Putamen (tissue), 1 donor: Measurements from ENCODE around the gene TTC7B.

Experiments used
- DNase-seq: peaks from one replicate; pipeline ENCODE4 v3.0.0-alpha.2; 2016; ENCODE audit warnings: low spot score

The TTC7B gene

DNA sequence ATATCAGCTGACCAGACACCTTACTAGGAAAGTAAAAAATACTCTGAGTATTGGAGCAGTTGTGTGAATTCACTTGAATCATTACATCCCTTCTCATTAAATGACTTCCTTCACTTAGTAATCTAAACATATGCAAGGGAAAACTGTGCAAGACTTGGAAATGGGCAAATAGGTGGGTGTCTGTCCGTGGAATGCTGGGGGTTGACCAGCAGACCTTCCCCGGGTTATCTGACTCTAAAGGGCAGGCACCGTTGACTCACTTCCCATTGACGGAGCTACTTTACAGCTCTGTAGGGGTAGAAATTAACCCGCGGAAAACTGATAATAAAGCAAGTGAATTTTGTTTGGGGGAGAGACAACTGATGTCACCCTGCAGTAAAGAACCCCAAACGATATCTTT is 199.3 kb downstream of the TTC7B start:
- no peak for DNase-seq

- no peak for DNase-seq
These were observed 199.9 kb downstream of the TTC7B start for GRCh38 chr14:90616313-90616712.

GRCh38 chr14:90615517-90616060 is 200.6 kb downstream of the TTC7B start:
- DNase-seq: no peak

DNA sequence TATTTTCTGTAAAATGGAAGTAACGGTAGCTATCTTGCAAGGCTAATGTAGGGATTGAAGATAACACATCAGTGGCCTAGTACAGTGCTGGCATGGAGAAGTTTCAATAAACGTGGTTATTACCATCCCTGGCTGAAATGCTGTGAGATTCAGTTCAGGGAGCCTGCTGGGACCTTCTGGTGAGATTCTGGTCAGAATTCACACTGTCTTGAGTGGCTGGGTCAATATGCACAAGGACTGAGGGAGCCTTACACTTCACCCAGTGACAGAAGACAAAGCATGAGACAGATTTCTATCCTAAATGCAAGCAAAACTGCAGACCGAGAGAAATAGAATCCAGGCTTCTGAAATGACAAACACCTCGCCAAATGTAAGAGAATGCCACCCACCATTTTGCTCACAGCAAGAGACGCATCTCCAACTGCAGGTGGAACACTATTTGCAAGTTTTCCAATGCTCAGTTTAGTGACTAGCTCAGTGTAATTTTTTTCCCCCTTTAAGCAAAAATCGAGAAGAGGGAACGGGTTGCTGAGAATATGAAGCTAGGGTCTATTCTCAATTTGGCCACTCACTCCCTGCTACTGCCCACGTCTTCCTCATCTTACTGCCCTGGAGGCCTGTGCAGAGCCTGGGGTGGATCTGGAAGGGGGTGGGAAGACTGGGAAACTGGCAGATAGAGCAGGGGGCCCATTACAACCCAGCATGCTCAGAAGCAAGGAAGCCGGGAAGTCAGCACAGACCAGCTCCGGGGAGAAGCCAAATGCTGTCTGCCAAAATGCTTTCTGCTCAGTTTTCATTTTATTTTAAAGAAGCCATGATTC is 201.3 kb downstream of the TTC7B start:
- DNase-seq: no peak

DNA sequence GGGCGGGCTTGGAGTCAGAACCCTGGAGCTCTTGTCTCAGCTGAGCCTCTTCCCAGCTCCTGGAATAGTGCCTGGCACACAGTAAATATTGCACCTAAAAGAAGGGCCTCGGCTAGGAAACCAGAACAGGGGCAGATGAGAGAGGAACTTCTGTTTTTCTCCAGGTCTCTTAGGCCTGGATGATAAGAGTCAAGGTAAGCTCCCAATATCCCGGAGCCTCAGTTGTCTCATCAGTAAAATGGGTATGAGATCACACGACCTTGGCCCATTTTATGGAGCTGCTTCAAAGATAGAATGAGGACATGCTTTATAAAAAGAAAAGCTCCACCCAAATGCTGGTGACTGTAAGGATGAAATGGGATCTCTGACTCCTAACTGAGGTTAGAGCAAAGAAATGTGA is 202.2 kb downstream of the TTC7B start:
- no peak for DNase-seq

GRCh38 chr14:90613453-90613852 is 202.8 kb downstream of the TTC7B start:
- DNase-seq: no peak

- DNase-seq: no peak
These were observed 203.4 kb downstream of the TTC7B start for GRCh38 chr14:90612801-90613200.

- no peak for DNase-seq
These were observed 204.3 kb downstream of the TTC7B start for GRCh38 chr14:90611936-90612335.

GRCh38 chr14:90611501-90611900 is 204.7 kb downstream of the TTC7B start:
- no peak for DNase-seq

DNA sequence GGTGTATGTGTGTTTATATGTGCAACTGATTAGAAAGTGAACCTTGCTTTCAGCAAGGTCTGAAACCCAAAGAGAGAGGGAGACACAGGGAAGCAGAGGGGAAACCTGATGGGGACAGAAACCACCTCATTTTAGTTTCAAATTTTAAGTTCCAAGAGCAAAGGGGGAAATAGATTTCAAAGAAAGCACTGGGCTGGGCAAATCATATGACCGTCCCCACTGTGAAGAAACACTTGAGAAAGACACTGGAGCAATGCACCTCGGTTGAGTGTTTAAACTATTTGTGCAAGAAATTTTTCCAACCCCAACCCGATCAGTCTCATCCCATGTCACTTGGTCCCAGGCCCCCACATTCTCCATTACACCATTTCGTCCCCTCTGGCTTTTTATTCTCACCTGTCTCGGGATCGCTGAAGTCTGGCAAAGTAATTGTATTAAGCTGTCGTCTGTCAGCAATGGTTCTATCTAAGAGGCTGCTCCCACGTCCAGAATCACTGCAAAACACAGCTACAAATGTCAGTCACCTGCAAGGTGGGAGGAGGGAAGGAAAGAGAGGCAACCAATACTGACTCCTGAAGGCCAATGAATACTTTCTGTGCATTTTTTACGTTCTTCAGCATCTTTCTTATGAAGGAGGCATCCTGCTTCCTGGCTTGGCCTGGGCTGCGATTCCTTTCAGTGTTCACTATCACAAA is 205.7 kb downstream of the TTC7B start:
- DNase-seq: peak; percentile 61

GRCh38 chr14:90609376-90609775 is 206.9 kb downstream of the TTC7B start:
- no peak for DNase-seq

DNA sequence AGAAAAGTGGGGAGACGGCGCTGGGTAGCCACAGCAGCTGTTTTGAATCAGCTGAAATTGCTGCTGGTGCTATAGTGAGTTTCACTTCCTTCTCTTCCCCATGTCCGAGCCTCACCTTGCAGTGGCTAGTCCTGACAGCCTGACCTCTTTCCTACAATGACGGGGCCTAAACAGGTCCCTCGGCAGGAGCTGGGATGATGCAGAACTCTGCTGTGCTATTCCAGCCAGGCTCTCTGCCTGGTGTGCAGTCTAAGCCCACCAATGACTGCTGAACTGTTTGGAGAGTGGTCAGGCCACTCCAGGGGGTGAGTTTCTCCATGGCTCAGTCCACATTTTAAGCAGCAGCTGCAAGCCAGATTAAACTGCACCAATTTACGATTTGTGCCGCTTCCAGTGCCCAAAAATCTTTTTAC is 207.3 kb downstream of the TTC7B start:
- DNase-seq: no peak

DNA sequence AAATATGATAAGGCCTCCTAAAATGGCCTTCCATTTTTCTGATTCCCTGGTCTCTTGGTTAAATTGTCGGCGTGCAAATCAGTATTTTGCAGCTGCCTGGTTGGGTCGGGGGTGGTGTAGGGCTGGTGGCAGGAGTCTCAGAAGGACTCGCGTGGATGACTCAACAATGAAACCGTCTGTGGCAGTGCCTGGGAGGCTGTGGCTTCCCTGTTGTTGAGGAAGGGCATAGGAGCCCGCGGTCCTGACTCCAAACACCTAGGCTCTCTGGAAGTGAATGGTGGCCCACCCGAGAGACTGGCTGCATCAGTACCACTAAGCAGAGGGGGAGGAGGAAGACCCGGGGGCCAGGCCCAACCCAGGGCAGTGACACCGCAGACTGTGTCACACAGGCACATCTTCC is 207.9 kb downstream of the TTC7B start:
- no peak for DNase-seq

- no peak for DNase-seq
These were observed 209.1 kb downstream of the TTC7B start for GRCh38 chr14:90607141-90607540.

- no peak for DNase-seq
These were observed 209.8 kb downstream of the TTC7B start for GRCh38 chr14:90606434-90606833.

DNA sequence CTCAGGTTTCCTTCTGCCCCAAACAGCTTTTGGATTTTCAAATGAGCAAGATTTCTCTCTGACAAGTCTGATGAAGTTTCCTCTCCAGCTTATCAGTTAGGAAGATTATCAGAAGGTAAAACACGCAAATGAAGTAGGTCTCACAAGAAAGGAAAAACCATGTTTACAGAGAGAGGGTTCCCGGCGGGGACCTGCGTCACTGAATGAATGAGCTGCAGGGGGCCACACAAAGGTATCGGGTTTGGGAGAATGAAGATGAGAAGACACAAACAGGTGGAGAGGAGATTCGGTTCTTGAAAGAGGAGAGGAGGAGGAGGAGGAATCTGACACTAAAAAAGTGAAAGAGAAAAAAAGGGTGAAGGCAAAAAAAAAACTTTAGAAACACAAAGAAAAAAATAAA is 210.8 kb downstream of the TTC7B start:
- no peak for DNase-seq

GRCh38 chr14:90604356-90604755 is 211.9 kb downstream of the TTC7B start:
- DNase-seq: no peak

DNA sequence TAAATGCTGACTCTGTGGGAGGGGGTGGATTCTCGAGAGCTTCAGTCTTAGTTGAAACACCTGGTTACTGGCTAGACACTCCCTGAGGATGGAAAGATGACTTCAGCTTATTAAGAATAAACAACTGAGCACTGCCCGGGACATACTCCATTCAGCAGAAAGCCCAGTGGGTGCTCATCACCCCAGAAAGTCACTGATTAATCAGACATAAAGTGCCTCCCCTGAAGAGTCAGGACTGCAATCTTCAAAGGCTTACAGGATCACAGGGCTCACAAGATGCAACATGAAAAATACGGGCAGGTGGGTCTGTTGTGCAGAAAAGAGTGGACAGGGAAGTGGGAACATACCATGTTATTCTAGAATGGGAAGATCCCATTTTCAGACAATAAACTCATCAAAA is 212.4 kb downstream of the TTC7B start:
- no peak for DNase-seq

GRCh38 chr14:90603336-90603735 is 212.9 kb downstream of the TTC7B start:
- no peak for DNase-seq

DNA sequence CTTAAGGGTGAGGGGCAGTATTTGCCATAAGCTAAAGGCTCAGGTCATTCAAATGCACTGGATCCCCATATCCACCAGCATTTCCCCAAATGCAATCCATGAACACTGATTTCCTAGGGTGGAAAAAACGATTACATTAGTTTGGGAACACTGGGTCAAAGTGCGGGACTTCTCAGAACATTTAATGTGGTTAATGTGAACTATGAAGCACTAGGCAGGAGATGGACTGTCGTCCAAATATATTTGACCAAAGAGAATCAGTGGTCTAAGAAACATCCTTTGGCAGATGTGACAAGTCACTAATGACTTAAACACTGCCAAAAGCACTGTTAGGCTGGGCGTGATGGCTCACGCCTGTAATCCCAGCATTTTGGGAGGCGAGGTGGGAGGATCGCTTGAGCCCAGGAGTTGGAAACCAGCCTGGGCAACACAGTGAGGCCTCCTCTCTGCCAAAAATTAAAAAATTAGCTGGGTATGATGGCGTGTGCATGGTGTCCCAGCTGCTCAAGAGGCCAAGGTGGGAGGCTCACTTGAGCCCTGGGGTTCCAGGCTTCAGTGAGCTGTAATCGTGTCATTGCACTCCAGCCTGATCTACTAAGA is 214.0 kb downstream of the TTC7B start:
- DNase-seq: no peak

DNA sequence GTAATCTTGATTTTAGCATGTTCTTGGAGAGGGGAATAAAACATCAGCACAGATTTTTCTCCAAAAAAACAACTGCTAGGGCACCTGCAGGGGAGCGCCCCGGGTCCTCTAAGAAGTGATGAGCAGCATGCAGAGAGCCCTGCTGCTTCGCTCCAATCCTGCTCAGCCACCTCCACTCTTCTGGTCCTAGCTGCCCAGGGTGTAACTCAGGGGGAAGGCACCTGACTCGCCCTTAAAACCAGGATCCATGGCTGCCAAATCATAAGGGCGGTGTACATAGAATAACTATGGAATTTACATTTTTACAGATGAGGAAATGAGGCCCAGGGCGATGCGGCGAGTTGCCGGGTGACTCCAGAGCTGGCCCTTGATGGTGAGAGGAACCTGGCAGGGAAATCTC is 214.7 kb downstream of the TTC7B start:
- DNase-seq: no peak

DNA sequence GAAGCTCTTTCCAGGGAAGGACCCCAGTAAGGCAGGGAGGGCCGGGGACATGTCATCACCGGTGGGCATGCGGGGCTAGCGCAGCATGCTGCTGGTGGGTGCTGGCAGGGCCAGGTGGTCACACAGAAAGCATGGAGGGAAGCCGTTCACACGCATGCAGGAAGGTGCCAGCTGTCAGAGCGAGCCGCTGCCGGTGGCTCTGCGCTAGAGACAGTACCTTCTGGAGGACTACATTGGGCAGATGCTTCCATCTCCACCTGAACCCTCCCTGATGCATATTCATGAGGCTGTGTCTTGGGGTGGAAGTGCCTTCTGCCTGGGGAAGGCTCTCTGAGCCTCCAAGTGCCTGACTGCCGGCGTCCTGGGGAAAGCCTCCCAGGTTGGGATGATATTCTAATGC is 215.6 kb downstream of the TTC7B start:
- no peak for DNase-seq
